CD14-positive monocyte (primary cell): Measurements from ENCODE around the gene ANKS6. TPM values are rescaled to one million over a fixed set of nuclear protein-coding genes. Genes with fewer than 3 reads are reported as not detected.

ENCODE experiments used
- DNase-seq, 3 donors: peaks; one replicate each; pipeline ENCODE4 v3.0.0-alpha.2; 2011 to 2022
- H2AFZ ChIP-seq: 2 replicates; pipeline ENCODE4 v1.6.0; 2012; ENCODE audit warnings: mild to moderate bottlenecking, low read depth, low read length, inconsistent platforms; ENCODE audit not compliant: insufficient read depth, poor library complexity, severe bottlenecking
- H3K27ac ChIP-seq, 2 donors: 1 replicate in 1 of 2; 2 replicates in 1 of 2; pipeline ENCODE4 v1.5.1; 2012 to 2013; ENCODE audit warnings: low read length in 2 of 2, control low read depth in 1 of 2, inconsistent platforms in 1 of 2, low read depth in 1 of 2, mild to moderate bottlenecking in 1 of 2
- H3K27me3 ChIP-seq, 2 donors: one replicate each; pipeline versions ENCODE4 v1.6.0 to v1.6.1; 2011 to 2013; ENCODE audit warnings: low read length in 2 of 2; ENCODE audit not compliant: control insufficient read depth in 2 of 2, insufficient read depth in 2 of 2
- H3K36me3 ChIP-seq, 2 donors: replicated peaks in 1 of 2; 1 replicate in 1 of 2; 2 replicates in 1 of 2; pipeline versions ENCODE4 v1.5.1 to v1.6.1; 2012 to 2013; ENCODE audit warnings: low read length in 2 of 2, control low read depth in 1 of 2, inconsistent platforms in 1 of 2, mild to moderate bottlenecking in 1 of 2; ENCODE audit not compliant: insufficient read depth in 2 of 2, control insufficient read depth in 1 of 2
- H3K4me1 ChIP-seq, 2 donors: 1 replicate in 1 of 2; 2 replicates in 1 of 2; pipeline versions ENCODE4 v1.5.1 to v1.6.1; 2012 to 2013; ENCODE audit warnings: low read length in 2 of 2, control low read depth in 1 of 2, inconsistent platforms in 1 of 2, mild to moderate bottlenecking in 1 of 2, moderate library complexity in 1 of 2; ENCODE audit not compliant: insufficient read depth in 2 of 2, control insufficient read depth in 1 of 2
- H3K4me2 ChIP-seq: replicated peaks from 2 replicates; pipeline ENCODE3; 2012; ENCODE audit warnings: low read length, moderate library complexity, mild to moderate bottlenecking; ENCODE audit not compliant: poor library complexity, severe bottlenecking; ENCODE audit errors: extremely low read depth
- H3K4me3 ChIP-seq, 3 experiments: fragments of 200-600 bp in 1 of 3; sonication (generic) in 1 of 3; replicated peaks in 1 of 3; 1 replicate in 2 of 3; 2 replicates in 1 of 3; pipeline ENCODE4 v1.5.1; 2011 to 2013; ENCODE audit warnings: low read length in 3 of 3, mild to moderate bottlenecking in 3 of 3, control low read depth in 2 of 3, low read depth in 2 of 3, inconsistent platforms in 1 of 3, moderate library complexity in 1 of 3
- H3K79me2 ChIP-seq: 2 replicates; pipeline ENCODE4 v1.6.0; 2012; ENCODE audit warnings: mild to moderate bottlenecking, control low read depth, inconsistent platforms, low read length, moderate library complexity; ENCODE audit not compliant: insufficient read depth
- H3K9ac ChIP-seq: 2 replicates; pipeline ENCODE4 v1.6.0; 2017; ENCODE audit warnings: low read length, mild to moderate bottlenecking; ENCODE audit not compliant: insufficient read depth, poor library complexity, severe bottlenecking
- H3K9me3 ChIP-seq, 2 donors: replicated peaks in 1 of 2; 1 replicate in 1 of 2; 2 replicates in 1 of 2; pipeline versions ENCODE4 v1.5.1 to v1.6.1; 2012 to 2013; ENCODE audit warnings: low read length in 2 of 2, control low read depth in 1 of 2; ENCODE audit not compliant: control insufficient read depth in 1 of 2, insufficient read depth in 1 of 2
- H4K20me1 ChIP-seq: 2 replicates; pipeline ENCODE4 v1.6.0; 2012; ENCODE audit warnings: mild to moderate bottlenecking, low read length, control low read depth, moderate library complexity; ENCODE audit not compliant: insufficient read depth
- H3K27ac Mint-ChIP-seq, 7 donors: one replicate each; pipeline ENCODE4 v1.8.0; 2020; ENCODE audit warnings: mild to moderate bottlenecking in 7 of 7, mixed read lengths in 7 of 7, moderate library complexity in 6 of 7, inconsistent platforms in 2 of 7
- H3K27me3 Mint-ChIP-seq, 3 donors: one replicate each; pipeline ENCODE4 v1.8.0; 2021 to 2022; ENCODE audit warnings: low read depth in 3 of 3, mild to moderate bottlenecking in 3 of 3, mixed read lengths in 3 of 3, moderate library complexity in 3 of 3, inconsistent platforms in 1 of 3
- H3K36me3 Mint-ChIP-seq, 2 donors: one replicate each; pipeline ENCODE4 v1.8.0; 2020; ENCODE audit warnings: mixed read lengths in 2 of 2, inconsistent platforms in 1 of 2, mild to moderate bottlenecking in 1 of 2
- H3K4me1 Mint-ChIP-seq: one replicate; pipeline ENCODE4 v1.8.0; 2020; ENCODE audit warnings: mild to moderate bottlenecking, mixed read lengths
- H3K4me3 Mint-ChIP-seq, 2 donors: one replicate each; pipeline ENCODE4 v1.8.0; 2020; ENCODE audit warnings: mild to moderate bottlenecking in 2 of 2, mixed read lengths in 2 of 2, moderate library complexity in 1 of 2
- H3K9me3 Mint-ChIP-seq, 7 donors: one replicate each; pipeline ENCODE4 v1.8.0; 2020 to 2022; ENCODE audit warnings: mixed read lengths in 7 of 7, mild to moderate bottlenecking in 6 of 7, moderate library complexity in 6 of 7, inconsistent platforms in 2 of 7
- WGBS: methylation state at CpG from one replicate; pipeline ENCODE4 v1.1.5; 2013; ENCODE audit warnings: missing lambda C conversion rate; ENCODE audit not compliant: insufficient coverage; 5-methylcytosine and 5-hydroxymethylcytosine counted together
- intact Hi-C, 2 donors: fragments of 100-400 bp; cut with micrococcal nuclease; formaldehyde crosslinking; loops; one replicate each; pipeline versions ENCODE4 v1.15.0 to v1.15.1; 2023
- polyA plus RNA-seq, 3 donors: library from polyadenylated mRNA; depleted of rRNA in 1 of 3; unstranded in 2 of 3; stranded (reverse) in 1 of 3; fragments of 300-500 nt in 2 of 3; fragments of >200 nt in 1 of 3; fragmentation: Illumina TruSeq in 2 of 3; gene quantifications; 1 replicate in 2 of 3; 2 replicates in 1 of 3; pipeline ENCODE4 v1.2.3, GENCODE V29; 2012 to 2021
- TF ChIP-seq, protein P1 (sequence below): fragments of 200-600 bp; IDR thresholded peaks from one replicate; pipeline ENCODE4 v1.8.0; 2022; ENCODE audit warnings: antibody characterized with exemption, mild to moderate bottlenecking

Gene ANKS6
- polyA plus RNA-seq, 3 donors: 0.20 to 1.5 (median 0.56) TPM

DNA sequence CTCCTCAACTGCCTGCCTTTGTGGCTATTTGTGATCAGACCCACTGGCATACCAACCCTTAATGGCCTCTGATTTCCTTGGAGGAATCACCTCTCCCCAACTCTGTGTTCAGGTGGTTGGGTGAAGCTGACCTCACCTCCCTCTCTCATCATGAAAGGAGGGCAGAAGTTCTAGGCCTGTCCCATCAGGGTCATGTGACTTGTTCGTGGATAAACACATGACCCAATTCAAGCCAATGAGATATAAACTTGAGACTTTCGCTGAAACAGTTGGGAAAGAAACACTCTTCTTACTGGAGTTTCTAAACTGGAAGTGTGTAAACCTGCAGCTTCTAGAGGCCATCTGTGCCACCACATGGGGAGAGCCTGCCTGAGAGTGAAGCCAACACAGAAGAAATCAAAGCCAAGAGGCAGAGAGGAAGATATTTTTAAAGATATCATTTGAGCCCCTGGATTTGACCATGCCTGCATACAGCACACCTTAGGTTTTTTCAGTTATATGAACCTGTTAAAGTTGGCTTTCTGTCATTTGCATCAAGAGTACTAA lies 93.4 kb downstream of the ANKS6 start:
- no peak overlapping the region for H3K4me2 ChIP-seq
- no peaks in the 10 kb centered on the region for H3K79me2 ChIP-seq
- H3K27me3 ChIP-seq: peaks cover 24 to 41% of the 10 kb centered on the region in 2 donors
- Mint-ChIP-seq H3K36me3 (no peaks in the 10 kb centered on the region), H3K9me3 (peaks cover 0 to 15% (median 3%) of the 10 kb centered on the region in 7 donors), H3K27ac (peak overlapping the region in 1 of 7 donors; percentile 62), H3K4me1 (peaks cover 9% of the 10 kb centered on the region), H3K4me3 (no peak overlapping the region), H3K27me3 (peaks cover 48 to 70% (median 59%) of the 10 kb centered on the region in 3 donors)
- no peak overlapping the region for H2AFZ ChIP-seq
- H3K27ac ChIP-seq: no peak overlapping the region
- H3K36me3 ChIP-seq: no peaks in the 10 kb centered on the region
- no peaks in the 10 kb centered on the region for H4K20me1 ChIP-seq
- H3K4me1 ChIP-seq: peaks cover 0 to 7% of the 10 kb centered on the region in 2 donors
- H3K9ac ChIP-seq: no peak overlapping the region
- TF ChIP-seq, protein P1, sequence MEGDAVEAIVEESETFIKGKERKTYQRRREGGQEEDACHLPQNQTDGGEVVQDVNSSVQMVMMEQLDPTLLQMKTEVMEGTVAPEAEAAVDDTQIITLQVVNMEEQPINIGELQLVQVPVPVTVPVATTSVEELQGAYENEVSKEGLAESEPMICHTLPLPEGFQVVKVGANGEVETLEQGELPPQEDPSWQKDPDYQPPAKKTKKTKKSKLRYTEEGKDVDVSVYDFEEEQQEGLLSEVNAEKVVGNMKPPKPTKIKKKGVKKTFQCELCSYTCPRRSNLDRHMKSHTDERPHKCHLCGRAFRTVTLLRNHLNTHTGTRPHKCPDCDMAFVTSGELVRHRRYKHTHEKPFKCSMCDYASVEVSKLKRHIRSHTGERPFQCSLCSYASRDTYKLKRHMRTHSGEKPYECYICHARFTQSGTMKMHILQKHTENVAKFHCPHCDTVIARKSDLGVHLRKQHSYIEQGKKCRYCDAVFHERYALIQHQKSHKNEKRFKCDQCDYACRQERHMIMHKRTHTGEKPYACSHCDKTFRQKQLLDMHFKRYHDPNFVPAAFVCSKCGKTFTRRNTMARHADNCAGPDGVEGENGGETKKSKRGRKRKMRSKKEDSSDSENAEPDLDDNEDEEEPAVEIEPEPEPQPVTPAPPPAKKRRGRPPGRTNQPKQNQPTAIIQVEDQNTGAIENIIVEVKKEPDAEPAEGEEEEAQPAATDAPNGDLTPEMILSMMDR: no peak
- peaks cover 0 to 6% of the 10 kb centered on the region in 2 donors for H3K9me3 ChIP-seq
- intact Hi-C loops: no loop called here
- DNase-seq: no peak
- no peak overlapping the region for H3K4me3 ChIP-seq
- WGBS: 80% methylated on average over 1 of the region's 2 CpGs

DNA sequence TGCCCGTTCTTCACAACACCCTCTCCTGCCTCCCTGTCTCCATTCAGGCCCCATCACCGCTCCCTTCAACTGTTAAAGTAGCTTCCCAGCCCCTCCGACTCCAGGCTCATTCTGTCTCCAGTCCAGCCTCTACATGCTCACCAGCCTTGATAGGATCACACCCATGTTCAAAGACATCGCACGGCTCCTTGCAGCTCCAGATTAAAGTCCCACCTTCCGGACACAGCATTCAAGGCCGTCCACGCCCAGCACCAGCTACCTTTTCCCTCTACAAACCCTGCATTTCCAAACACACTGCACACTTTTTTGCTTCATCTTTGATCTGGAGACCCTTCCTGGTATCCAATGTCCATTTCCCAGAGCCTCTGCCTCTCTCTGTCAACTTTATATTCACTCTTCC lies 94.0 kb downstream of the ANKS6 start:
- peaks cover 43 to 66% (median 53%) of the 10 kb centered on the region in 3 donors for H3K27me3 Mint-ChIP-seq
- peaks cover 0 to 15% (median 3%) of the 10 kb centered on the region in 7 donors for H3K9me3 Mint-ChIP-seq
- no peak for DNase-seq
- peaks cover 18 to 35% of the 10 kb centered on the region in 2 donors for H3K27me3 ChIP-seq
- H3K79me2 ChIP-seq: no peaks in the 10 kb centered on the region
- no peak overlapping the region for H3K4me3 Mint-ChIP-seq
- no peak overlapping the region for H3K27ac Mint-ChIP-seq
- intact Hi-C loops: no loop called here
- H3K4me1 Mint-ChIP-seq: peaks cover 8% of the 10 kb centered on the region
- peaks cover 0 to 6% of the 10 kb centered on the region in 2 donors for H3K9me3 ChIP-seq
- no peak overlapping the region for H3K4me2 ChIP-seq
- 91% methylated on average over 8 of the region's 8 CpGs for WGBS
- H3K4me1 ChIP-seq: peaks cover 0 to 4% of the 10 kb centered on the region in 2 donors
- H3K36me3 ChIP-seq: no peaks in the 10 kb centered on the region
- H3K36me3 Mint-ChIP-seq: no peaks in the 10 kb centered on the region
- TF ChIP-seq, protein P1: no peak
- H3K27ac ChIP-seq: no peak overlapping the region
- H3K9ac ChIP-seq: no peak overlapping the region
- no peak overlapping the region for H3K4me3 ChIP-seq
- H4K20me1 ChIP-seq: no peaks in the 10 kb centered on the region
- H2AFZ ChIP-seq: no peak overlapping the region
